ENCODE data around the gene BTBD9. TPM values are rescaled to one million over a fixed set of nuclear protein-coding genes. Genes with fewer than 3 reads are reported as not detected.

Gene BTBD9
- total and polyA plus RNA-seq, 2 donors (not counting 3 experiments of a cell fraction or from before 2014, with no cell fraction given), result 4.9 to 15.0 TPM

- Histone ChIP-seq H3K9me1 (replicated peaks; ENCODE audit: control insufficient read depth, extremely low read depth, insufficient read depth, low read length) (no peaks in the 10 kb centered on the region), H4K20me1 (replicated peaks; ENCODE audit: control insufficient read depth, extremely low read depth, insufficient read depth, low read length) (no peaks in the 10 kb centered on the region), H3K27ac (ENCODE audit: insufficient read depth, low read depth, low read length) (no peak overlapping the region), H2AFZ (ENCODE audit: low read depth, low read length) (no peak overlapping the region), H3K79me2 (ENCODE audit: control insufficient read depth, insufficient read depth, low read length) (no peaks in the 10 kb centered on the region), H3K4me2 (ENCODE audit: insufficient read depth, low read length) (peak overlapping the region; percentile 30), H3K9ac (replicated peaks; ENCODE audit: extremely low read depth, insufficient read depth, low read length) (no peak overlapping the region), H3K27me3 (ENCODE audit: control insufficient read depth in 2 of 2, insufficient read depth in 2 of 2, low read length in 2 of 2) (no peaks in the 10 kb centered on the region), H3K36me3 (ENCODE audit: control insufficient read depth in 2 of 2, extremely low read depth in 1 of 2, insufficient read depth in 2 of 2, low read length in 2 of 2) (no peaks in the 10 kb centered on the region), H3K9me3 (replicated peaks; ENCODE audit: control insufficient read depth, insufficient read depth, low read length) (no peaks in the 10 kb centered on the region), H3K4me1 (ENCODE audit: control insufficient read depth, extremely low read depth, insufficient read depth, low read length) (peaks cover 2% of the 10 kb centered on the region), H3K4me3 (replicated peaks in 1 of 3; ENCODE audit: insufficient read depth in 1 of 3, low read depth in 1 of 3, low read length in 3 of 3) (no peak overlapping the region)
- CTCF ChIA-PET, result interaction anchor here (1.1 to 2.4 kb wide), 3 partner anchors 9 to 25 kb away, joined by 3 to 7 read pairs (median 5); no protein-coding TSS in a partner anchor
- DNase-seq (ENCODE audit: low read depth, low spot score) (peak; percentile 52), FAIRE-seq (no peak)
- POLR2A ChIA-PET, result interaction anchor here (1.1 kb wide), 1 partner anchor 22 kb away, joined by 3 read pairs; no protein-coding TSS in a partner anchor
- intact Hi-C loops (cut with micrococcal nuclease) (no loop called here), dilution Hi-C loops (cut with MboI; ENCODE audit: extremely low pct_ligation_motif_present, low sequenced_read_pairs) (no loop called here)
- no TSS peak for BruUV-seq (replicated peaks)
- TF ChIP-seq MAX (IDR thresholded peaks at IDR 0.05; ENCODE audit: insufficient read depth, insufficient read length), result no peak
Observed at GRCh38 chr6:38610050-38610625, 29.6 kb downstream of the BTBD9 start.

- dilution Hi-C loops (cut with MboI; ENCODE audit: extremely low pct_ligation_motif_present, low sequenced_read_pairs), result no loop called here
- Histone ChIP-seq H3K4me2 (ENCODE audit: insufficient read depth, low read length) (no peak overlapping the region), H3K4me3 (replicated peaks in 1 of 3; ENCODE audit: insufficient read depth in 1 of 3, low read depth in 1 of 3, low read length in 3 of 3) (no peak overlapping the region), H4K20me1 (replicated peaks; ENCODE audit: control insufficient read depth, extremely low read depth, insufficient read depth, low read length) (no peaks in the 10 kb centered on the region), H3K9me1 (replicated peaks; ENCODE audit: control insufficient read depth, extremely low read depth, insufficient read depth, low read length) (no peaks in the 10 kb centered on the region), H2AFZ (ENCODE audit: low read depth, low read length) (no peak overlapping the region), H3K4me1 (ENCODE audit: control insufficient read depth, extremely low read depth, insufficient read depth, low read length) (no peaks in the 10 kb centered on the region), H3K27ac (ENCODE audit: insufficient read depth, low read depth, low read length) (no peak overlapping the region), H3K9me3 (replicated peaks; ENCODE audit: control insufficient read depth, insufficient read depth, low read length) (no peaks in the 10 kb centered on the region), H3K79me2 (ENCODE audit: control insufficient read depth, insufficient read depth, low read length) (no peaks in the 10 kb centered on the region), H3K36me3 (ENCODE audit: control insufficient read depth in 2 of 2, extremely low read depth in 1 of 2, insufficient read depth in 2 of 2, low read length in 2 of 2) (no peaks in the 10 kb centered on the region), H3K27me3 (ENCODE audit: control insufficient read depth in 2 of 2, insufficient read depth in 2 of 2, low read length in 2 of 2) (no peaks in the 10 kb centered on the region), H3K9ac (replicated peaks; ENCODE audit: extremely low read depth, insufficient read depth, low read length) (no peak overlapping the region)
- CTCF ChIA-PET, result interaction anchor here (0.6 to 1.6 kb wide), 2 partner anchors 34 to 179 kb away, joined by 3 to 4 read pairs; no protein-coding TSS in a partner anchor
- intact Hi-C loops (cut with micrococcal nuclease), result no loop called here
- no TSS peak for BruUV-seq (replicated peaks)
- DNase-seq (ENCODE audit: low read depth, low spot score) (no peak), FAIRE-seq (peak; percentile 15)
- no peak for TF ChIP-seq FOS (IDR thresholded peaks at IDR 0.05; ENCODE audit: borderline replicate concordance, insufficient read depth, low read length)
- no peak for TF ChIP-seq GATA2 (IDR thresholded peaks at IDR 0.05; ENCODE audit: insufficient read depth, insufficient read length, low read depth, low read length)
- TF ChIP-seq JUN (IDR thresholded peaks at IDR 0.05; ENCODE audit: borderline replicate concordance, insufficient read depth, insufficient read length, low read depth), result no peak
- no peak for TF ChIP-seq MYC (IDR thresholded peaks at IDR 0.05; ENCODE audit: low read depth, low read length)
- no peak for TF ChIP-seq EZH2 (IDR thresholded peaks at IDR 0.05; ENCODE audit: borderline replicate concordance, low read depth, low read length, severe bottlenecking)
- TF ChIP-seq, protein P1, sequence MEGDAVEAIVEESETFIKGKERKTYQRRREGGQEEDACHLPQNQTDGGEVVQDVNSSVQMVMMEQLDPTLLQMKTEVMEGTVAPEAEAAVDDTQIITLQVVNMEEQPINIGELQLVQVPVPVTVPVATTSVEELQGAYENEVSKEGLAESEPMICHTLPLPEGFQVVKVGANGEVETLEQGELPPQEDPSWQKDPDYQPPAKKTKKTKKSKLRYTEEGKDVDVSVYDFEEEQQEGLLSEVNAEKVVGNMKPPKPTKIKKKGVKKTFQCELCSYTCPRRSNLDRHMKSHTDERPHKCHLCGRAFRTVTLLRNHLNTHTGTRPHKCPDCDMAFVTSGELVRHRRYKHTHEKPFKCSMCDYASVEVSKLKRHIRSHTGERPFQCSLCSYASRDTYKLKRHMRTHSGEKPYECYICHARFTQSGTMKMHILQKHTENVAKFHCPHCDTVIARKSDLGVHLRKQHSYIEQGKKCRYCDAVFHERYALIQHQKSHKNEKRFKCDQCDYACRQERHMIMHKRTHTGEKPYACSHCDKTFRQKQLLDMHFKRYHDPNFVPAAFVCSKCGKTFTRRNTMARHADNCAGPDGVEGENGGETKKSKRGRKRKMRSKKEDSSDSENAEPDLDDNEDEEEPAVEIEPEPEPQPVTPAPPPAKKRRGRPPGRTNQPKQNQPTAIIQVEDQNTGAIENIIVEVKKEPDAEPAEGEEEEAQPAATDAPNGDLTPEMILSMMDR (IDR thresholded peaks at IDR 0.05; ENCODE audit: extremely low read depth in 1 of 2, insufficient read depth in 1 of 2, low read depth in 1 of 2, low read length in 2 of 2), result no peak
- no peak for TF ChIP-seq POLR2AphosphoS5 (IDR thresholded peaks at IDR 0.05; ENCODE audit: insufficient read depth, low read depth, low read length)
- TF ChIP-seq POLR2A (IDR thresholded peaks at IDR 0.05; ENCODE audit: low read depth, low read length), result no peak
- no peak for TF ChIP-seq MAX (IDR thresholded peaks at IDR 0.05; ENCODE audit: insufficient read depth, insufficient read length)
- POLR2A ChIA-PET, result no interaction called here
Observed at GRCh38 chr6:38604700-38605099, 35.0 kb downstream of the BTBD9 start.

Data from endothelial cell of umbilical vein (primary cell).